ENCODE data around the gene SDK1.

GRCh38 chr7:4167385-4167910 is 866.4 kb downstream of the SDK1 start:
- no peak for TF ChIP-seq CTCF (IDR thresholded peaks at IDR 0.05)
- TF ChIP-seq POLR2A (IDR thresholded peaks at IDR 0.05): no peak

All from body of pancreas (tissue), 4 donors.